HG02870 (cell line): ENCODE measurements around the gene LZTFL1.

Experiments
- ATAC-seq: cut with Tn5 transposase; IDR thresholded peaks from one replicate; pipeline ENCODE4 v1.9.1; 2021; ENCODE audit warnings: mild to moderate bottlenecking, moderate library complexity; ENCODE audit not compliant: unreplicated experiment

The LZTFL1 gene

GRCh38 chr3:45841757-45842491 is at the start of gene LZTFL1:
Gene LZTFL1 (minus strand): TSS chr3:45842119. CDS start chr3:45841991, 128 bp downstream.
- ATAC-seq: peak; percentile 96

- ATAC-seq: no peak
These were observed 48.5 kb upstream of the LZTFL1 start for GRCh38 chr3:45890405-45890804.

GRCh38 chr3:45889337-45889736 is 47.4 kb upstream of the LZTFL1 start:
- no peak for ATAC-seq

- ATAC-seq: no peak
These were observed 46.0 kb upstream of the LZTFL1 start for GRCh38 chr3:45887759-45888511.

- no peak for ATAC-seq
These were observed 45.4 kb upstream of the LZTFL1 start for GRCh38 chr3:45887285-45887684.

- no peak for ATAC-seq
These were observed 44.2 kb upstream of the LZTFL1 start, which contains the start of gene CCR9 for GRCh38 chr3:45885979-45886705. Gene CCR9 (plus strand): TSS chr3:45886543. CDS start chr3:45894934, 8,391 bp downstream.

GRCh38 chr3:45884368-45885201 is 42.7 kb upstream of the LZTFL1 start:
- no peak for ATAC-seq

GRCh38 chr3:45881078-45882022 is 39.4 kb upstream of the LZTFL1 start:
- ATAC-seq: no peak

- no peak for ATAC-seq
These were observed 38.8 kb upstream of the LZTFL1 start for GRCh38 chr3:45880725-45881077.

- ATAC-seq: no peak
These were observed 36.2 kb upstream of the LZTFL1 start for GRCh38 chr3:45878124-45878523.

- no peak for ATAC-seq
These were observed 32.9 kb upstream of the LZTFL1 start for GRCh38 chr3:45874677-45875346.

GRCh38 chr3:45873638-45874037 is 31.7 kb upstream of the LZTFL1 start:
- no peak for ATAC-seq

- no peak for ATAC-seq
These were observed 31.1 kb upstream of the LZTFL1 start for GRCh38 chr3:45873036-45873435.

GRCh38 chr3:45872569-45872968 is 30.6 kb upstream of the LZTFL1 start:
- no peak for ATAC-seq

- ATAC-seq: no peak
These were observed 29.9 kb upstream of the LZTFL1 start for GRCh38 chr3:45871780-45872179.

- ATAC-seq: no peak
These were observed 28.2 kb upstream of the LZTFL1 start for GRCh38 chr3:45870099-45870498.

- no peak for ATAC-seq
These were observed 27.7 kb upstream of the LZTFL1 start for GRCh38 chr3:45869638-45870037.

GRCh38 chr3:45868650-45869049 is 26.7 kb upstream of the LZTFL1 start:
- no peak for ATAC-seq

GRCh38 chr3:45868213-45868612 is 26.3 kb upstream of the LZTFL1 start:
- no peak for ATAC-seq
